CD4-positive, CD25-positive, alpha-beta regulatory T cell (primary cell): Measurements from ENCODE around the gene ALCAM. TPM values are rescaled to one million over a fixed set of nuclear protein-coding genes. Genes with fewer than 3 reads are reported as not detected.
"Not testable (repeated sequence)": the region's sequence is repeated elsewhere in the genome, so short reads cannot be mapped to it uniquely, and the experiment has no call there.

ENCODE experiments used
- ATAC-seq, 2 donors: fragments of 150-1000 bp; cut with Tn5 transposase; one replicate each; pipeline ENCODE4 v1.10.0; 2021; ENCODE audit warnings: low read depth in 2 of 2, moderate number of reproducible peaks in 2 of 2, moderate library complexity in 1 of 2
- DNase-seq, 3 donors: peaks; one replicate each; pipeline versions ENCODE4 v3.0.0 to v3.0.0-alpha.2; 2012 to 2022; ENCODE audit warnings: mixed read lengths in 1 of 3
- H3K27ac ChIP-seq: one replicate; pipeline ENCODE4 v1.7.0; 2013; ENCODE audit warnings: mild to moderate bottlenecking, low read length; ENCODE audit not compliant: insufficient read depth, poor library complexity, severe bottlenecking
- H3K27me3 ChIP-seq: one replicate; pipeline ENCODE4 v1.7.0; 2013; ENCODE audit warnings: low read length; ENCODE audit not compliant: control insufficient read depth, insufficient read depth
- H3K36me3 ChIP-seq: one replicate; pipeline ENCODE4 v1.7.0; 2013; ENCODE audit warnings: mild to moderate bottlenecking, low read length, moderate library complexity; ENCODE audit not compliant: control insufficient read depth, insufficient read depth
- H3K4me1 ChIP-seq: 2 replicates; pipeline ENCODE4 v1.7.0; 2013; ENCODE audit warnings: mild to moderate bottlenecking, low read length; ENCODE audit not compliant: insufficient read depth, control insufficient read depth, poor library complexity, severe bottlenecking
- H3K4me3 ChIP-seq: one replicate; pipeline ENCODE4 v1.7.0; 2013; ENCODE audit warnings: low read depth, mild to moderate bottlenecking, low read length, moderate library complexity
- H3K9me3 ChIP-seq, 2 experiments: 1 replicate in 1 of 2; 2 replicates in 1 of 2; pipeline ENCODE4 v1.7.0; 2013; ENCODE audit warnings: low read length in 2 of 2, mild to moderate bottlenecking in 1 of 2, moderate library complexity in 1 of 2; ENCODE audit not compliant: control insufficient read depth in 2 of 2
- H3K27ac Mint-ChIP-seq, 3 donors: one replicate each; pipeline ENCODE4 v1.8.0; 2020 to 2022; ENCODE audit warnings: mild to moderate bottlenecking in 3 of 3, mixed read lengths in 3 of 3, moderate library complexity in 2 of 3
- H3K27me3 Mint-ChIP-seq: one replicate; pipeline ENCODE4 v1.8.0; 2022; ENCODE audit warnings: mild to moderate bottlenecking, mixed read lengths
- H3K36me3 Mint-ChIP-seq: one replicate; pipeline ENCODE4 v1.8.0; 2020; ENCODE audit warnings: mixed read lengths
- H3K4me1 Mint-ChIP-seq, 4 donors: one replicate each; pipeline ENCODE4 v1.8.0; 2020 to 2022; ENCODE audit warnings: mixed read lengths in 4 of 4, mild to moderate bottlenecking in 1 of 4
- H3K4me3 Mint-ChIP-seq, 4 donors: one replicate each; pipeline ENCODE4 v1.8.0; 2020 to 2022; ENCODE audit warnings: mild to moderate bottlenecking in 4 of 4, mixed read lengths in 4 of 4, moderate library complexity in 3 of 4
- H3K9me3 Mint-ChIP-seq, 7 donors: one replicate each; pipeline ENCODE4 v1.8.0; 2020 to 2022; ENCODE audit warnings: mixed read lengths in 7 of 7, mild to moderate bottlenecking in 3 of 7, moderate library complexity in 2 of 7
- polyA plus RNA-seq, 4 donors: library from polyadenylated mRNA; unstranded; fragments of 300-500 nt; fragmentation: Illumina TruSeq; gene quantifications; one replicate each; pipeline ENCODE4 v1.2.3, GENCODE V29; 2021
- total RNA-seq: library from RNA; stranded (reverse); gene quantifications from one replicate; pipeline ENCODE4 v1.2.3, GENCODE V29; 2022

ALCAM gene
- total and polyA plus RNA-seq, 5 donors from 2014 or later = 6.1 to 13.2 (median 7.5) TPM

DNA sequence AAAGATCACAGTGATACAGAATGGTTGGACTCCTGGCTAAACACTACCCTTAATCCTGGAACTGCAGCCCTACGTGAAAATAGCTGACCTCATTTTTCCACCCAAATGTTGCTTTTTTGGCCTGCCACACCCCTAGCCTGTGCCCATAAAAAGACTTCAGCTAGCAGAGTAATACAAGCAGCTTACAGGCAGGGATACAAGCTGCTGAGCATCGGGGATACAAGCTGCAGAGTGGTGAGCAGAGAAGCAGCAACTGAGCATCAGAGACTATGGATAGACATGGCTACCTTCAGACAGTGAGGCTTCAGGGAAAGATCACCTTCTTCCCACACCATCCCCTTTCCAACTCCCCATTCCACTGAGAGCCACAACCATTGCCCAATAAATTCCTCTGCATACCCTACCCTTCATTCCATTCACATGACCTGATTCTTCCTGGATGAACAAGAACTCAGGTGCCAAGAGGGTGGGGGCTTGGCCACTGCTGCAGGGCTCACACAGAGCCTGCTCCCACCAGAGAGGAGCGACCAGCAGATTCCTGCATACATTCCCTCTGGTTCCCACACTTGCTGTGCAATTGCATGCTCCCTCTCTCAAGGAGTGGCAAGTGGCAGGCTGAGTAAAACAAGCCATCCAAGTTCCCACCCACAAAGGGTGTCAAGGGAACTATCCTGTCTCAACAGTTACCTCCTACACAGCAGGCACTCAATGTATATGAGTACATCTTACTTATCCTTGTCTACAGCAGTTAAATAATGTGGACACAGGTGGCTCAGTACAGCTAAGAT lies 217.5 kb downstream of the ALCAM start:
- Histone ChIP-seq H3K27me3 (no peaks in the 10 kb centered on the region), H3K4me3 (no peak overlapping the region), H3K27ac (no peak overlapping the region), H3K36me3 (no peaks in the 10 kb centered on the region), H3K4me1 (no peaks in the 10 kb centered on the region), H3K9me3 (no peaks in the 10 kb centered on the region)
- no peak overlapping the region for H3K4me3 Mint-ChIP-seq
- H3K36me3 Mint-ChIP-seq = no peaks in the 10 kb centered on the region
- no peaks in the 10 kb centered on the region for H3K27me3 Mint-ChIP-seq
- H3K27ac Mint-ChIP-seq = no peak overlapping the region
- H3K4me1 Mint-ChIP-seq = no peaks in the 10 kb centered on the region
- ATAC-seq (no peak), DNase-seq (no peak)
- H3K9me3 Mint-ChIP-seq = no peaks in the 10 kb centered on the region

DNA sequence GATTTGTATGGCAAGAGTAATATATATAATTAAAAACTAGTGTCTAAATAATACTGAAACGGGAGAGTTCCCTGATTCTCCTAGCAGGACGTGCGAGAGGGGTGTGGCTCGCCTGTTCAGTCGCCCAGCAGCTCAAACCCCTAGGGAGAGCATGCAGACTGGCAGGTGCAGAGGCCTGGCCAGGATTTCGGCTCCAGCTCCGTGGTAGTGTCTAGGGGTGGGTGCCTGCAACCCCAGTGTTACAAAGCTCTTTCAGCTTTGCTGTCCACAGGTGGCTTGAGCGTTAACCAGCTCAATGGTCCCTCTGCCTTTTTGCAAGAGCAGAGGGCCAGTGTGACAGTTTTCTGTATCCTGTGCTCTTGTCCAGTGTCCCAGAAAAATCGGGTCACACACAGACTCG lies 226.6 kb downstream of the ALCAM start:
- H3K36me3 Mint-ChIP-seq = no peaks in the 10 kb centered on the region

DNA sequence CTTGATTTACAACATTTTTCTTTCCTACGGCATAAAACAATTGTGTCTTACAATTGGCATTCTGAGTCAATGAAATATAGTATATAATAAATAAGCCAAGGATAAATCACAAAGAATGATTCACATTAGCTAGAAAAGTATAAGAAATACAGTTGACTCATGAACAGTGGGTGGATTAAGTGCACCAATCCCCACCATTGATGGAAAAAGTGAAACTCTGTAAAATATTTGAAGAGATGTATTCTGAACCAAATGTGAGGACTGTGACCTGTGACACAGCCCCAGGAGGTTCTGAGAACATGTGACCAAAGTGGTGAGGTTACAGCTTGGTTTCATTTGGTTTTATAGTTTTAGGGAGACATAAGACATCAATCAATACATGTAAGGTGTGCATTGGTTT lies 227.5 kb downstream of the ALCAM start:
- Histone ChIP-seq H3K36me3 (no peaks in the 10 kb centered on the region), H3K4me1 (no peaks in the 10 kb centered on the region), H3K9me3 (no peaks in the 10 kb centered on the region), H3K27me3 (no peaks in the 10 kb centered on the region), H3K27ac (no peak overlapping the region), H3K4me3 (no peak overlapping the region)
- Mint-ChIP-seq H3K9me3 (peaks cover 0 to 2% (median 0%) of the 10 kb centered on the region in 7 donors), H3K36me3 (no peaks in the 10 kb centered on the region), H3K27me3 (peaks cover 3% of the 10 kb centered on the region), H3K27ac (no peak overlapping the region), H3K4me3 (no peak overlapping the region), H3K4me1 (no peaks in the 10 kb centered on the region)
- no peak for DNase-seq
- ATAC-seq = no peak

More for the DNA sequence above, 226.6 kb downstream of the ALCAM start:
- Mint-ChIP-seq H3K27ac (no peak overlapping the region), H3K4me1 (no peaks in the 10 kb centered on the region), H3K4me3 (no peak overlapping the region), H3K9me3 (peaks cover 0 to 2% (median 0%) of the 10 kb centered on the region in 7 donors), H3K27me3 (no peaks in the 10 kb centered on the region)
- Histone ChIP-seq H3K36me3 (no peaks in the 10 kb centered on the region), H3K4me3 (no peak overlapping the region), H3K27me3 (no peaks in the 10 kb centered on the region), H3K4me1 (no peaks in the 10 kb centered on the region), H3K9me3 (no peaks in the 10 kb centered on the region), H3K27ac (no peak overlapping the region)
- ATAC-seq (no peak), DNase-seq (no peak)

DNA sequence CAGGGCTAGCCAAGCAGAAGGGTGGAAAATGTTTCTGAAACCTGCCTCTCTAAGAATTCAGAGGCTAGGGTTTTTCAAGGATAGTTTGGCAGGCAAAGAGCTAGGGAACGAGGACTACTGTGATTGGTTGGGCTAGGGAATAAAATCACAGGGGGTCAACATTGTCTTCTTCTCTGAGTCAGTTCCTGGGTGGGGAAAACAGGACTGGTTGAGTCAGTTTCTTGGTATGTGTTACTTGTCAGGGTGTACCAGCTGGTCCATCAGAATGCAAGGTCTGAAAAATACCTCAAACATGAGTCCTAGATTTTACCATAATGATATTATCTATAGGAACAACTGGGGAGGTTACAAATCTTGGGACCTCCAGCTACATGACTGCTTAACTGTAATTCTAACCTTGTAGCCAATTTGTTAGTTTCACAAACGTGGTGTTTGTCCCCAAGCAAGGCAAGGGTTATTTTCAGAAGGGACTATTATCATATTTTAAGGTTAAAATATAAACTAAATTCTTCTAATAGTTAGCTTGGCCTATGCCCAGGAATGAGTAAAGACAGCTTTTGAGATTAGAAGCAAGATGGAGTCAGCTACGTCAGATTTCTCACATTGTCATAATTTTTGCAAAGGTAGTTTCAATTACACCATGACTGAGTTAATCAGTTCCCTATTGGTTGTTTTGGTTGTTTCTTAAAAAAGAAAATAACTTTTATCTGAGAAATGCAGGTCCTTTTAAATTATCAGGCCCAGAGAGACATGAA lies 231.5 kb downstream of the ALCAM start:
- H3K27me3 ChIP-seq = no peaks in the 10 kb centered on the region
- no peak for DNase-seq
- H3K4me1 ChIP-seq = no peaks in the 10 kb centered on the region
- H3K4me3 ChIP-seq = no peak overlapping the region
- Mint-ChIP-seq H3K4me1 (no peaks in the 10 kb centered on the region), H3K27me3 (peaks cover 6% of the 10 kb centered on the region), H3K4me3 (no peak overlapping the region), H3K36me3 (no peaks in the 10 kb centered on the region), H3K27ac (no peak overlapping the region), H3K9me3 (no peaks in the 10 kb centered on the region)
- H3K9me3 ChIP-seq = no peaks in the 10 kb centered on the region
- H3K36me3 ChIP-seq = no peaks in the 10 kb centered on the region
- no peak overlapping the region for H3K27ac ChIP-seq
- ATAC-seq = no peak

DNA sequence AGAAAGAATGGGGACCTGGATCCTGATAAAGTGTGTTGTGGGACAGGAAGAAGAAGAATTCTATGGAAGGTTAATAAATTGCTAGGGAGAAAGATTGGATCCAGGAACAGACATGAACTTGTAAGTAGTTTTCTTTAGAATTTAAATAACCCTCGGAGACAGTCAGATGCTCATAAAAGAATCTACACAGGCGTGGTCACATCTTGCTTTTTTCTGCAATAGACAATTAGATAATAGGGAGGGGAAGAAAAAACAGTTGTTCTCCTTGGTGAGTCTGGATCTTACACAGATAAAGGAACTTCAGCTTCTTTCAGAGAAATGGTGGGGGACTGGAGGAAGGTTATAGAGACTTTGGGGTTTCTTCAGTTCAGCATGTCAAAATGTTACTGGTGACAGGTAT lies 232.6 kb downstream of the ALCAM start:
- H3K36me3 Mint-ChIP-seq = no peaks in the 10 kb centered on the region
- no peak overlapping the region for H3K4me3 Mint-ChIP-seq
- no peaks in the 10 kb centered on the region for H3K36me3 ChIP-seq
- no peaks in the 10 kb centered on the region for H3K9me3 ChIP-seq
- H3K4me1 ChIP-seq = no peaks in the 10 kb centered on the region
- peaks cover 6% of the 10 kb centered on the region for H3K27me3 Mint-ChIP-seq
- H3K27ac Mint-ChIP-seq = no peak overlapping the region
- no peaks in the 10 kb centered on the region for H3K9me3 Mint-ChIP-seq
- no peak for DNase-seq
- ATAC-seq = no peak
- no peak overlapping the region for H3K4me3 ChIP-seq
- H3K27me3 ChIP-seq = no peaks in the 10 kb centered on the region
- no peaks in the 10 kb centered on the region for H3K4me1 Mint-ChIP-seq
- H3K27ac ChIP-seq = no peak overlapping the region

DNA sequence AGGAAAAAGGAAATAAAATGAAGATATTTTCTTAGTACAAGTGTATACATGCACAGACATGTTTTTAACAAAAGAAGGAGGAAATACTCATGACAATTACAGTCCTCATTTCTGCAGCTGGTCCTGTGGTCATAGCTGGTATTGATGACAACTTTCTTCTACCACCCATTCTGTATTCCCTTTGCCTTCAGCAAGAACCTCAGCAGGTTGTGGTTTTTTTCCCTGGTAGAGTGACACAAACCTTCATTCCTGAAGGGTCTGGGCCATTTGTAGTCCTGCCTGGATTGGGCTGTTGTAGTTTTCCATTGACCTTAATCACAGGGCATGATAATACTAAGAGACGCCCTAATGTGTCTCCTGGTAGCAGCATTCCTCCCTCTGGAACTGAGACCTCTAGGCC lies 235.0 kb downstream of the ALCAM start:
- H3K36me3 Mint-ChIP-seq, H3K27ac Mint-ChIP-seq, H3K4me1 Mint-ChIP-seq: not testable (repeated sequence)

DNA sequence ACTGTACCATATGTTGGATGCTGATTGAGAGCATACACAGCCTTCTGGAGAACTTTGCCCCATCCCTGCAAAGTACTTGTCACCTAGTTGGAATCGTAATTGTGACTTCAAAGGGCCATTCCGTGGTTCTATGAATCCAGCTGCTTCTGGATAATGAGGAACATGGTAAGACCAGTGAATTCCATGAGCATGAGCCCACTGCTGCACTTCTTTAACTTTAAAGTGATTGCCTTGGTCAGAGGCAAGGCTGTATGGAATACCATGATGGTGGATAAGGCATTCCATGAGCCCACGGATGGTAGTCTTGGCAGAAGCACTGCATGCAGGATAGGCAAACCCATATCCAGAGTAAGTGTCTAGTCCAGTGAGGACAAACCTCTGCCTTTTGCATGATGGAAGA lies 235.6 kb downstream of the ALCAM start:
- ATAC-seq, H3K27ac ChIP-seq, H3K36me3 ChIP-seq, DNase-seq, H3K4me3 ChIP-seq, H3K4me1 Mint-ChIP-seq, H3K9me3 ChIP-seq, H3K27ac Mint-ChIP-seq, H3K4me3 Mint-ChIP-seq, H3K4me1 ChIP-seq, H3K27me3 ChIP-seq, H3K36me3 Mint-ChIP-seq, H3K9me3 Mint-ChIP-seq: not testable (repeated sequence)
- H3K27me3 Mint-ChIP-seq = peaks cover 11% of the 10 kb centered on the region

More for the DNA sequence above, 235.0 kb downstream of the ALCAM start:
- H3K9me3 Mint-ChIP-seq, H3K4me1 ChIP-seq, DNase-seq, ATAC-seq, H3K27ac ChIP-seq, H3K36me3 ChIP-seq, H3K4me3 Mint-ChIP-seq, H3K9me3 ChIP-seq, H3K27me3 ChIP-seq, H3K4me3 ChIP-seq: not testable (repeated sequence)
- peaks cover 11% of the 10 kb centered on the region for H3K27me3 Mint-ChIP-seq

DNA sequence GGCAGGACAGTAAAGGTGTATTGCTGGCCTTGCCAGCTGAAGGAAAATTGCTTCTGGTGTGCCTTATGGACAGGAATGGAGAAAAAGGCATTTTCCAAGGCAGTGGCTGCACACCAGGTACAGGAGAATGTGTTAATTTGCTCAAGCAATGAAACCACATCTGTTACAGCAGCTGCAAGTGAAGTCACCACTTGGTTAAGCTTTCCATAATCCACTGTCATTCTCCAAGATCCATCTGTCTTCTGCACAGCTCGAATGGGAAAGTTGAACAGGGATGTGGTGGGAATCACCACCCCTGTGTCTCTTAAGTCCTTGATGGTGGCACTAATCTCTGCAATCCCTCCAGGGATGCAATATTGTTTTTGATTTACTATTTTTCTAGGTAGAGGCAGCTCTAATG lies 236.8 kb downstream of the ALCAM start:
- H3K4me3 ChIP-seq, H3K27ac Mint-ChIP-seq: not testable (repeated sequence)
- H3K27me3 Mint-ChIP-seq = peaks cover 11% of the 10 kb centered on the region

More for the DNA sequence above, 236.8 kb downstream of the ALCAM start:
- H3K36me3 Mint-ChIP-seq, H3K27me3 ChIP-seq, DNase-seq, H3K4me3 Mint-ChIP-seq, ATAC-seq, H3K4me1 ChIP-seq, H3K9me3 ChIP-seq, H3K36me3 ChIP-seq, H3K9me3 Mint-ChIP-seq, H3K27ac ChIP-seq, H3K4me1 Mint-ChIP-seq: not testable (repeated sequence)
